Measurements from ENCODE around the gene CTBP2. TPM values are rescaled to one million over a fixed set of nuclear protein-coding genes. Genes with fewer than 3 reads are reported as not detected.

CTBP2 gene
- total RNA-seq, 1 donor from 2014 or later = 58.2 TPM

GRCh38 chr10:124974131-124974530 lies 186.2 kb downstream of the CTBP2 start:
- no peak for DNase-seq

- no peak for DNase-seq
Measured at GRCh38 chr10:124972637-124973036, 187.7 kb downstream of the CTBP2 start.

- no peak for DNase-seq
Measured at GRCh38 chr10:124971276-124971675, 189.1 kb downstream of the CTBP2 start.

GRCh38 chr10:124967255-124967654 lies 193.1 kb downstream of the CTBP2 start:
- no peak for DNase-seq

- DNase-seq = no peak
Measured at GRCh38 chr10:124966008-124966407, 194.4 kb downstream of the CTBP2 start.

- no peak for DNase-seq
Measured at GRCh38 chr10:124963866-124964720, 196.3 kb downstream of the CTBP2 start.

- DNase-seq = no peak
Measured at GRCh38 chr10:124962421-124962820, 197.9 kb downstream of the CTBP2 start.

- DNase-seq = no peak
Measured at GRCh38 chr10:124961248-124961570, 199.2 kb downstream of the CTBP2 start.

GRCh38 chr10:124959564-124959963 lies 200.8 kb downstream of the CTBP2 start:
- DNase-seq = no peak

- DNase-seq = no peak
Measured at GRCh38 chr10:124957404-124957947, 202.9 kb downstream of the CTBP2 start.

GRCh38 chr10:124956764-124957163 lies 203.6 kb downstream of the CTBP2 start:
- DNase-seq = no peak

GRCh38 chr10:124955868-124956267 lies 204.5 kb downstream of the CTBP2 start:
- no peak for DNase-seq

- no peak for DNase-seq
Measured at GRCh38 chr10:124955243-124955642, 205.1 kb downstream of the CTBP2 start.

- no peak for DNase-seq
Measured at GRCh38 chr10:124953421-124953820, 206.9 kb downstream of the CTBP2 start.

- no peak for DNase-seq
Measured at GRCh38 chr10:124952123-124952522, 208.2 kb downstream of the CTBP2 start.

GRCh38 chr10:124949543-124949942 lies 210.8 kb downstream of the CTBP2 start:
- no peak for DNase-seq

- no peak for DNase-seq
Measured at GRCh38 chr10:124946945-124947344, 213.4 kb downstream of the CTBP2 start.

GRCh38 chr10:124944982-124945381 lies 215.4 kb downstream of the CTBP2 start:
- no peak for DNase-seq

- peak; percentile 37 for DNase-seq
Measured at GRCh38 chr10:124943301-124944092, 216.9 kb downstream of the CTBP2 start.

GRCh38 chr10:124942317-124943169 lies 217.8 kb downstream of the CTBP2 start:
- DNase-seq = no peak

- no peak for DNase-seq
Measured at GRCh38 chr10:124941823-124942222, 218.5 kb downstream of the CTBP2 start, which contains the start of gene ZRANB1. ZRANB1 (plus strand) TSS chr10:124942123; CDS start chr10:124942494, 371 bp downstream.

- no peak for DNase-seq
Measured at GRCh38 chr10:124939290-124939689, 221.1 kb downstream of the CTBP2 start.

All from tongue (tissue), 2 donors.